Muscle of back (tissue), 11 donors: ENCODE measurements around the gene NAA60. TPM values are rescaled to one million over a fixed set of nuclear protein-coding genes. Genes with fewer than 3 reads are reported as not detected.
"Not testable (repeated sequence)": the region's sequence is repeated elsewhere in the genome, so short reads cannot be mapped to it uniquely, and the experiment has no call there.

Experiments
- DNase-seq, 3 donors: peaks; one replicate each; pipeline versions ENCODE4 v3.0.0 to v3.0.0-alpha.2; 2013
- polyA plus RNA-seq, 10 donors: library from polyadenylated mRNA; unstranded; fragments of 120-200 nt; gene quantifications; one replicate each; pipeline ENCODE4 v1.2.1, GENCODE V29; 2013; ENCODE audit not compliant: insufficient read length in 10 of 10

Gene NAA60
- polyA plus RNA-seq, 10 donors = 27.3 to 36.3 (median 31.1) TPM

- no peak for DNase-seq
Observed at GRCh38 chr16:3481696-3482658, 38.5 kb downstream of the NAA60 start.

- no peak for DNase-seq
Observed at GRCh38 chr16:3482659-3483241, 39.3 kb downstream of the NAA60 start.

- no peak for DNase-seq
Observed at GRCh38 chr16:3484318-3485096, 41.0 kb downstream of the NAA60 start.

- no peak for DNase-seq
Observed at GRCh38 chr16:3485097-3485745, 41.7 kb downstream of the NAA60 start.

- DNase-seq = no peak
Observed at GRCh38 chr16:3485821-3486505, 42.5 kb downstream of the NAA60 start.

GRCh38 chr16:3486506-3487215 lies 43.2 kb downstream of the NAA60 start:
- DNase-seq = no peak

GRCh38 chr16:3487521-3488410 lies 44.3 kb downstream of the NAA60 start:
- DNase-seq = no peak

- DNase-seq = no peak
Observed at GRCh38 chr16:3488801-3489200, 45.3 kb downstream of the NAA60 start.

- DNase-seq = no peak
Observed at GRCh38 chr16:3490911-3491629, 47.6 kb downstream of the NAA60 start.

- DNase-seq = no peak
Observed at GRCh38 chr16:3492356-3492755, 48.9 kb downstream of the NAA60 start.

GRCh38 chr16:3494386-3494973 lies 51.0 kb downstream of the NAA60 start:
- DNase-seq = no peak

- DNase-seq = no peak
Observed at GRCh38 chr16:3495176-3495575, 51.7 kb downstream of the NAA60 start, which contains the start of gene C16orf90. C16orf90 (minus strand) TSS chr16:3495489; CDS start chr16:3495421, 68 bp downstream.

- DNase-seq = no peak
Observed at GRCh38 chr16:3496386-3496785, 52.9 kb downstream of the NAA60 start.

GRCh38 chr16:3497771-3498170 lies 54.3 kb downstream of the NAA60 start:
- no peak for DNase-seq

- no peak for DNase-seq
Observed at GRCh38 chr16:3498988-3499387, 55.5 kb downstream of the NAA60 start.

- DNase-seq = not testable (repeated sequence)
Observed at GRCh38 chr16:3501412-3501761, 57.9 kb downstream of the NAA60 start.

- DNase-seq = no peak
Observed at GRCh38 chr16:3501783-3502400, 58.4 kb downstream of the NAA60 start.

- no peak for DNase-seq
Observed at GRCh38 chr16:3503523-3503922, 60.0 kb downstream of the NAA60 start.
